Activated CD4-positive, CD25-positive, alpha-beta regulatory T cell treated with anti-CD3 and anti-CD28 coated beads, Interleukin-2, amount 50 U/mL, for 24 hours (primary cell): ENCODE measurements around the gene DDX39A.
A peak's percentile ranks its signal among the peaks of the same experiment; 100 is the strongest.

Experiments used
- ATAC-seq, 2 donors: fragments of 150-1000 bp; cut with Tn5 transposase; one replicate each; pipeline ENCODE4 v1.10.0; 2021; ENCODE audit warnings: mild to moderate bottlenecking in 1 of 2, moderate library complexity in 1 of 2

DDX39A gene

GRCh38 chr19:14361824-14362223, 57.3 kb downstream of the DDX39A start:
- ATAC-seq = peak; percentile 57 to 65
